ENCODE results near the gene LIMS1.

Gene LIMS1

DNA sequence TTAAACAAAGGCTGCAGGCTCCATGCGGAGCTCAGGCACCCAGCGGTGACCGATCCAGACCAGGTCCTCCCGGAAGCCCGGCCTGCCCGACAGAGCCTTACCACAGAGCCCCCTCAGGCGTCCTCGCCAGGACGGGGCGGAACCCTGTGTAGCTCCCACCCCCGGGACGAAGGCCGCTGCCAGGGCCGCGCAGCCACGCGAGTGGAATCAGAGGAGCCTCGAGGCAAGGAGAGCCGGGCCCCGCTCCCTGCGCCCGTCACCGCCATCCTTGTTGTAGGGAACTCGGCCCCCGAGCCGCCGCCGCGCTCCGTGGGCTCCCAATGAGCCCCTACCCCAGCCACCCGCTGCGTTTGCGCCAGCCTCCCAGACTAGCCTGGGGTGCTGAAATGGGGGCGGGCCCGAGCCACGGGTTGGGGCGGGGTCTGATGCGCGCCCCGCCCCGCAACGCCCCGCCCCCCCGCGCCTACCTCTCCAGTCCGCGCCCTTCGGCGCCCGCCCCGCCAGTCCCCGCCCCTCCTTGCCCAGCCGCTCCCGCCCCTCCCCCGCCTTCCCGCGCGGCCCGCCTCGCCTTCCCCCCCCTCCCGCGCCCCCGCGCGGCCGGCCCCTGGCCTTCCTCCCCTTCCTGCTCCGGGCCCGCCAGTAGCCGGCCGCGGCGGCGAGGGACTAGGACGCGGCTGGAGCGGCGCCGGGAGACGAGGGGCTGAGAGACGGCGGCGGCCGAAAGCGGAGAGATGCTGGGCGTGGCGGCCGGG lies at the start of gene LIMS1 (continued):
- TF ChIP-seq, protein P1, sequence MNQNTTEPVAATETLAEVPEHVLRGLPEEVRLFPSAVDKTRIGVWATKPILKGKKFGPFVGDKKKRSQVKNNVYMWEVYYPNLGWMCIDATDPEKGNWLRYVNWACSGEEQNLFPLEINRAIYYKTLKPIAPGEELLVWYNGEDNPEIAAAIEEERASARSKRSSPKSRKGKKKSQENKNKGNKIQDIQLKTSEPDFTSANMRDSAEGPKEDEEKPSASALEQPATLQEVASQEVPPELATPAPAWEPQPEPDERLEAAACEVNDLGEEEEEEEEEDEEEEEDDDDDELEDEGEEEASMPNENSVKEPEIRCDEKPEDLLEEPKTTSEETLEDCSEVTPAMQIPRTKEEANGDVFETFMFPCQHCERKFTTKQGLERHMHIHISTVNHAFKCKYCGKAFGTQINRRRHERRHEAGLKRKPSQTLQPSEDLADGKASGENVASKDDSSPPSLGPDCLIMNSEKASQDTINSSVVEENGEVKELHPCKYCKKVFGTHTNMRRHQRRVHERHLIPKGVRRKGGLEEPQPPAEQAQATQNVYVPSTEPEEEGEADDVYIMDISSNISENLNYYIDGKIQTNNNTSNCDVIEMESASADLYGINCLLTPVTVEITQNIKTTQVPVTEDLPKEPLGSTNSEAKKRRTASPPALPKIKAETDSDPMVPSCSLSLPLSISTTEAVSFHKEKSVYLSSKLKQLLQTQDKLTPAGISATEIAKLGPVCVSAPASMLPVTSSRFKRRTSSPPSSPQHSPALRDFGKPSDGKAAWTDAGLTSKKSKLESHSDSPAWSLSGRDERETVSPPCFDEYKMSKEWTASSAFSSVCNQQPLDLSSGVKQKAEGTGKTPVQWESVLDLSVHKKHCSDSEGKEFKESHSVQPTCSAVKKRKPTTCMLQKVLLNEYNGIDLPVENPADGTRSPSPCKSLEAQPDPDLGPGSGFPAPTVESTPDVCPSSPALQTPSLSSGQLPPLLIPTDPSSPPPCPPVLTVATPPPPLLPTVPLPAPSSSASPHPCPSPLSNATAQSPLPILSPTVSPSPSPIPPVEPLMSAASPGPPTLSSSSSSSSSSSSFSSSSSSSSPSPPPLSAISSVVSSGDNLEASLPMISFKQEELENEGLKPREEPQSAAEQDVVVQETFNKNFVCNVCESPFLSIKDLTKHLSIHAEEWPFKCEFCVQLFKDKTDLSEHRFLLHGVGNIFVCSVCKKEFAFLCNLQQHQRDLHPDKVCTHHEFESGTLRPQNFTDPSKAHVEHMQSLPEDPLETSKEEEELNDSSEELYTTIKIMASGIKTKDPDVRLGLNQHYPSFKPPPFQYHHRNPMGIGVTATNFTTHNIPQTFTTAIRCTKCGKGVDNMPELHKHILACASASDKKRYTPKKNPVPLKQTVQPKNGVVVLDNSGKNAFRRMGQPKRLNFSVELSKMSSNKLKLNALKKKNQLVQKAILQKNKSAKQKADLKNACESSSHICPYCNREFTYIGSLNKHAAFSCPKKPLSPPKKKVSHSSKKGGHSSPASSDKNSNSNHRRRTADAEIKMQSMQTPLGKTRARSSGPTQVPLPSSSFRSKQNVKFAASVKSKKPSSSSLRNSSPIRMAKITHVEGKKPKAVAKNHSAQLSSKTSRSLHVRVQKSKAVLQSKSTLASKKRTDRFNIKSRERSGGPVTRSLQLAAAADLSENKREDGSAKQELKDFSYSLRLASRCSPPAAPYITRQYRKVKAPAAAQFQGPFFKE (tag by site-specific recombination; IDR thresholded peaks at IDR 0.05; ENCODE audit: borderline replicate concordance): no peak
- TF ChIP-seq ZNF664 (tag by site-specific recombination; IDR thresholded peaks at IDR 0.05): no peak
- no peak for TF ChIP-seq FEZF1 (tag by site-specific recombination; IDR thresholded peaks at IDR 0.05)
- TF ChIP-seq ZSCAN30 (tag by site-specific recombination; IDR thresholded peaks at IDR 0.05): peak; percentile 64
- no peak for TF ChIP-seq ZNF223 (tag by site-specific recombination; IDR thresholded peaks at IDR 0.05)
- TF ChIP-seq, protein P2, sequence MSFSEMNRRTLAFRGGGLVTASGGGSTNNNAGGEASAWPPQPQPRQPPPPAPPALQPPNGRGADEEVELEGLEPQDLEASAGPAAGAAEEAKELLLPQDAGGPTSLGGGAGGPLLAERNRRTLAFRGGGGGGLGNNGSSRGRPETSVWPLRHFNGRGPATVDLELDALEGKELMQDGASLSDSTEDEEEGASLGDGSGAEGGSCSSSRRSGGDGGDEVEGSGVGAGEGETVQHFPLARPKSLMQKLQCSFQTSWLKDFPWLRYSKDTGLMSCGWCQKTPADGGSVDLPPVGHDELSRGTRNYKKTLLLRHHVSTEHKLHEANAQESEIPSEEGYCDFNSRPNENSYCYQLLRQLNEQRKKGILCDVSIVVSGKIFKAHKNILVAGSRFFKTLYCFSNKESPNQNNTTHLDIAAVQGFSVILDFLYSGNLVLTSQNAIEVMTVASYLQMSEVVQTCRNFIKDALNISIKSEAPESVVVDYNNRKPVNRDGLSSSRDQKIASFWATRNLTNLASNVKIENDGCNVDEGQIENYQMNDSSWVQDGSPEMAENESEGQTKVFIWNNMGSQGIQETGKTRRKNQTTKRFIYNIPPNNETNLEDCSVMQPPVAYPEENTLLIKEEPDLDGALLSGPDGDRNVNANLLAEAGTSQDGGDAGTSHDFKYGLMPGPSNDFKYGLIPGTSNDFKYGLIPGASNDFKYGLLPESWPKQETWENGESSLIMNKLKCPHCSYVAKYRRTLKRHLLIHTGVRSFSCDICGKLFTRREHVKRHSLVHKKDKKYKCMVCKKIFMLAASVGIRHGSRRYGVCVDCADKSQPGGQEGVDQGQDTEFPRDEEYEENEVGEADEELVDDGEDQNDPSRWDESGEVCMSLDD (tag by site-specific recombination; IDR thresholded peaks at IDR 0.05): peak; percentile 54; the same call in 1 of the 2 replicates
- TF ChIP-seq, protein P3, sequence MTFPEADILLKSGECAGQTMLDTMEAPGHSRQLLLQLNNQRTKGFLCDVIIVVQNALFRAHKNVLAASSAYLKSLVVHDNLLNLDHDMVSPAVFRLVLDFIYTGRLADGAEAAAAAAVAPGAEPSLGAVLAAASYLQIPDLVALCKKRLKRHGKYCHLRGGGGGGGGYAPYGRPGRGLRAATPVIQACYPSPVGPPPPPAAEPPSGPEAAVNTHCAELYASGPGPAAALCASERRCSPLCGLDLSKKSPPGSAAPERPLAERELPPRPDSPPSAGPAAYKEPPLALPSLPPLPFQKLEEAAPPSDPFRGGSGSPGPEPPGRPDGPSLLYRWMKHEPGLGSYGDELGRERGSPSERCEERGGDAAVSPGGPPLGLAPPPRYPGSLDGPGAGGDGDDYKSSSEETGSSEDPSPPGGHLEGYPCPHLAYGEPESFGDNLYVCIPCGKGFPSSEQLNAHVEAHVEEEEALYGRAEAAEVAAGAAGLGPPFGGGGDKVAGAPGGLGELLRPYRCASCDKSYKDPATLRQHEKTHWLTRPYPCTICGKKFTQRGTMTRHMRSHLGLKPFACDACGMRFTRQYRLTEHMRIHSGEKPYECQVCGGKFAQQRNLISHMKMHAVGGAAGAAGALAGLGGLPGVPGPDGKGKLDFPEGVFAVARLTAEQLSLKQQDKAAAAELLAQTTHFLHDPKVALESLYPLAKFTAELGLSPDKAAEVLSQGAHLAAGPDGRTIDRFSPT (tag by site-specific recombination; IDR thresholded peaks at IDR 0.05): peak; percentile 96
- no peak for TF ChIP-seq ZNF792 (tag by site-specific recombination; IDR thresholded peaks at IDR 0.05)
- 0 out of 2 replicates have a peak, but pooled peaks have one; percentile 27 for TF ChIP-seq ZFHX2 (tag by site-specific recombination; conservative IDR thresholded peaks at IDR 0.05)
- no peak for TF ChIP-seq HOXD13 (CRISPR knock-in tag; IDR thresholded peaks at IDR 0.05; ENCODE audit: borderline replicate concordance)
- no peak for TF ChIP-seq BCL11B (tag by site-specific recombination; IDR thresholded peaks at IDR 0.05; ENCODE audit: low read depth)
- no peak for TF ChIP-seq GFI1B (tag by site-specific recombination; IDR thresholded peaks at IDR 0.05)
- TF ChIP-seq ZBTB8A (tag by site-specific recombination; IDR thresholded peaks at IDR 0.05): peak; percentile 87
- TF ChIP-seq ZBTB17 (tag by site-specific recombination; IDR thresholded peaks at IDR 0.05): peak; percentile 86
- no peak for TF ChIP-seq IKZF3 (tag by site-specific recombination; IDR thresholded peaks at IDR 0.05)
- TF ChIP-seq ZNF785 (tag by site-specific recombination; IDR thresholded peaks at IDR 0.05): no peak; the same call in 1 of the 2 replicates
- no peak for TF ChIP-seq ZNF10 (tag by site-specific recombination; IDR thresholded peaks at IDR 0.05)
- no peak for TF ChIP-seq ZNF660 (tag by site-specific recombination; IDR thresholded peaks at IDR 0.05)
- TF ChIP-seq ZNF791 (tag by site-specific recombination; IDR thresholded peaks at IDR 0.05): no peak
- no peak for TF ChIP-seq ZNF624 (tag by site-specific recombination; IDR thresholded peaks at IDR 0.05)
- peak; percentile 17; the same call in 1 of the 2 replicates for TF ChIP-seq ZNF843 (tag by site-specific recombination; IDR thresholded peaks at IDR 0.05)
- TF ChIP-seq, protein P4, sequence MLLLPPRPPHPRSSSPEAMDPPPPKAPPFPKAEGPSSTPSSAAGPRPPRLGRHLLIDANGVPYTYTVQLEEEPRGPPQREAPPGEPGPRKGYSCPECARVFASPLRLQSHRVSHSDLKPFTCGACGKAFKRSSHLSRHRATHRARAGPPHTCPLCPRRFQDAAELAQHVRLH (tag by site-specific recombination; IDR thresholded peaks at IDR 0.05): 0 out of 2 replicates have a peak, but pooled peaks have one; percentile 39
- TF ChIP-seq, protein P5, sequence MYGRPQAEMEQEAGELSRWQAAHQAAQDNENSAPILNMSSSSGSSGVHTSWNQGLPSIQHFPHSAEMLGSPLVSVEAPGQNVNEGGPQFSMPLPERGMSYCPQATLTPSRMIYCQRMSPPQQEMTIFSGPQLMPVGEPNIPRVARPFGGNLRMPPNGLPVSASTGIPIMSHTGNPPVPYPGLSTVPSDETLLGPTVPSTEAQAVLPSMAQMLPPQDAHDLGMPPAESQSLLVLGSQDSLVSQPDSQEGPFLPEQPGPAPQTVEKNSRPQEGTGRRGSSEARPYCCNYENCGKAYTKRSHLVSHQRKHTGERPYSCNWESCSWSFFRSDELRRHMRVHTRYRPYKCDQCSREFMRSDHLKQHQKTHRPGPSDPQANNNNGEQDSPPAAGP (tag by site-specific recombination; IDR thresholded peaks at IDR 0.05): peak; percentile 64; the same call in 1 of the 2 replicates
- no peak for TF ChIP-seq ZNF473 (tag by site-specific recombination; IDR thresholded peaks at IDR 0.05)
- TF ChIP-seq ZNF596 (tag by site-specific recombination; IDR thresholded peaks at IDR 0.05): no peak
- no peak for TF ChIP-seq ZNF571 (tag by site-specific recombination; IDR thresholded peaks at IDR 0.05)
- no peak for TF ChIP-seq MZF1 (tag by site-specific recombination; IDR thresholded peaks at IDR 0.05; ENCODE audit: borderline replicate concordance)
- no peak for TF ChIP-seq ZNF146 (tag by site-specific recombination; IDR thresholded peaks at IDR 0.05)
- no peak for TF ChIP-seq GLI4 (tag by site-specific recombination; IDR thresholded peaks at IDR 0.05)
